Measurements from ENCODE around the gene SORL1. TPM values are rescaled to one million over a fixed set of nuclear protein-coding genes. Genes with fewer than 3 reads are reported as not detected.
A peak's percentile ranks its signal among the peaks of the same experiment; 100 is the strongest.

SORL1 gene
- total and polyA plus RNA-seq, 2 of the 13 experiments (the other 11 are each of a cell fraction or from before 2014, with no cell fraction given), result 21.3 to 148 TPM

- TF ChIP-seq ZBTB37 (CRISPR knock-in tag; IDR thresholded peaks at IDR 0.05) (no peak), SAP130 (CRISPR knock-in tag; IDR thresholded peaks at IDR 0.05; ENCODE audit: low read depth) (peak; percentile 92), FOXP4 (CRISPR knock-in tag; IDR thresholded peaks at IDR 0.05) (peak; percentile 72), PRDM4 (CRISPR knock-in tag; IDR thresholded peaks at IDR 0.05; ENCODE audit: borderline replicate concordance) (no peak), ZNF136 (CRISPR knock-in tag; IDR thresholded peaks at IDR 0.05; ENCODE audit: low read depth) (no peak), ZSCAN12 (CRISPR knock-in tag; IDR thresholded peaks at IDR 0.05) (no peak), ZNF574 (CRISPR knock-in tag; IDR thresholded peaks at IDR 0.05) (0 out of 2 replicates have a peak, but pooled peaks have one; percentile 55), BHLHE40 (IDR thresholded peaks at IDR 0.05; ENCODE audit: low read length) (0 out of 2 replicates have a peak, but pooled peaks have one; percentile 47), DMTF1 (CRISPR knock-in tag; IDR thresholded peaks at IDR 0.05) (no peak), PAWR (CRISPR knock-in tag; IDR thresholded peaks at IDR 0.05; ENCODE audit: borderline replicate concordance) (no peak), CEBPB (IDR thresholded peaks at IDR 0.05; ENCODE audit: borderline replicate concordance, low read depth, low read length) (peak; percentile 53), YY1 (IDR thresholded peaks at IDR 0.05; ENCODE audit: insufficient read depth, insufficient replicate concordance, low read depth, low read length) (no peak), SRF (IDR thresholded peaks at IDR 0.05; ENCODE audit: low read depth, low read length) (no peak), FOXJ3 (CRISPR knock-in tag; IDR thresholded peaks at IDR 0.05; ENCODE audit: borderline replicate concordance) (no peak; the same call in 1 of the 2 replicates), ZNF883 (CRISPR knock-in tag; IDR thresholded peaks at IDR 0.05; ENCODE audit: not compliant biosample characterization) (peak; percentile 22), E2F5 (CRISPR knock-in tag; conservative IDR thresholded peaks at IDR 0.05) (no peak), ZNF451 (CRISPR knock-in tag; IDR thresholded peaks at IDR 0.05) (no peak)
Observed at GRCh38 chr11:121553806-121554205, 101.7 kb downstream of the SORL1 start (continued).

All from HepG2 (cell line).